LNCAP (cell line): ENCODE data around the gene CDCP1.

Experiments used
- TF ChIP-seq, protein P1 (sequence below): fragments of 450-650 bp; IDR thresholded peaks from 2 replicates; pipeline ENCODE4 v1.5.1; 2017; ENCODE audit warnings: mild to moderate bottlenecking

Gene CDCP1

DNA sequence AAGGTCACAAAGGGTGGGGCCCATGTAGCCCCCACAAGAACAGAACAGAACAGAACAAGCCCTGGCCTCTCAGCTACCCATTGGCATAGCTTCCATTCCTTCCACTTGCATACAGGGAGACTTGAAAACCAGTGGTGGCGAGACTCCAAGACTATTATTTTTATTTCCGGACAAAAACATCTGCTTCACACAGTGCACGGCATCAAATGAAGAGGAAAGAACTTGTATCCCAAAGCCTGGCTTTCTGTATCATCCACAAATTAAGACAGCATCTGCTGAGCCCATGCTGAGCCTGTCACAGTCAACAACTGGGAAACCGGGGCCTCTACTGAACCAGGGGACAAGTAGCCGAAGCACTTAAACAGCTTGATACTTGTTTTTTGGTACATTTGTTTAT, 64.0 kb downstream of the CDCP1 start:
- TF ChIP-seq, protein P1, sequence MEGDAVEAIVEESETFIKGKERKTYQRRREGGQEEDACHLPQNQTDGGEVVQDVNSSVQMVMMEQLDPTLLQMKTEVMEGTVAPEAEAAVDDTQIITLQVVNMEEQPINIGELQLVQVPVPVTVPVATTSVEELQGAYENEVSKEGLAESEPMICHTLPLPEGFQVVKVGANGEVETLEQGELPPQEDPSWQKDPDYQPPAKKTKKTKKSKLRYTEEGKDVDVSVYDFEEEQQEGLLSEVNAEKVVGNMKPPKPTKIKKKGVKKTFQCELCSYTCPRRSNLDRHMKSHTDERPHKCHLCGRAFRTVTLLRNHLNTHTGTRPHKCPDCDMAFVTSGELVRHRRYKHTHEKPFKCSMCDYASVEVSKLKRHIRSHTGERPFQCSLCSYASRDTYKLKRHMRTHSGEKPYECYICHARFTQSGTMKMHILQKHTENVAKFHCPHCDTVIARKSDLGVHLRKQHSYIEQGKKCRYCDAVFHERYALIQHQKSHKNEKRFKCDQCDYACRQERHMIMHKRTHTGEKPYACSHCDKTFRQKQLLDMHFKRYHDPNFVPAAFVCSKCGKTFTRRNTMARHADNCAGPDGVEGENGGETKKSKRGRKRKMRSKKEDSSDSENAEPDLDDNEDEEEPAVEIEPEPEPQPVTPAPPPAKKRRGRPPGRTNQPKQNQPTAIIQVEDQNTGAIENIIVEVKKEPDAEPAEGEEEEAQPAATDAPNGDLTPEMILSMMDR: no peak

DNA sequence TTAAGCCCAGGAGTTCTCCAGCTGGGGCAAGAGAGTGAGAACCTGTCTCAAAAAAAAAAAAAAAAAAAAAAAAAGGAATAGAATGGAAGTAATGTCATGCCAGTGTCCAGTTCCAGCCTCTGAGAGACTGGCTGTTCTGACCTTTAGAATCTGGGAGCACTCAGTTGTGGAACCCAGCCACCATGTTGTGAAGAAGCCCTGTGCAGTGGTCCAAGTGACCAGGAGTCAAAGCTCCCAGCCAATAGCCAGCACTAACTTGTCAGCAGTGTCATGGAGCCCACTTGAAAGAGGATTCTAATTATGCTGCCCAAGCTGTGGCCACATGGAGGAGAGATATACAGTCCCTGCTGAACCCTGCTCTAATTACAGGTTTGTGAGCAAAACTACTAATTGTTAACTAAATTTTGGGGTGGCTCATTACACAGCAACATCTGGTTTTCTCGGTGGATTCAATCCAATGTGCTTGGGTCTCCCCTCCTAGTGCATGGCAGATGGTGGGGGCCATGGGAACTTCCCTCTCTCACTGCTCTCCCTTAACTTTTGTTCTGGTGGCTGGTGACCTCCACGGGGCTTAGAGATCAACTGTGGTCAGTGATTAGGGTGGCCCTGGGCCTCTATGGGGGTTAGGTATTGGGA, 64.6 kb downstream of the CDCP1 start:
- TF ChIP-seq, protein P1: no peak

DNA sequence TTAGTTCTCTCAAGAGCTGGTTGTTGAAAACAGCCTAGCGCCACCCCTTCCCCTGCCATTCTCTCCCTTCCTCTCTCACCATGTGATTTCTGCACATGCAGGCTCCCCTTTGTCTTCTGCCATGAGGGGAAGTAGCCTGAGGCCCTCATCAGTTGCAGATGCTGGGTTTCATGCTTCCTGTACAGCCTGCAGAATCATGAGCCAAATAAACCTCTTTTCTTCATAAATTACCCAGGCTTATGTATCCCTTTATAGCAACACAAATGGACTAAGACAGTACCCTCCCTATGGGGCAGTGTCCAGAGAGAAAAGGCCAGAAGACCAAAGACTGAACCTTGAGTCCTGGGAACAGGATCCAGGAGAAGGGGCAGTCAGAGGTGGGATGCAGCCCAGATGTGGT, 65.4 kb downstream of the CDCP1 start:
- TF ChIP-seq, protein P1: no peak

DNA sequence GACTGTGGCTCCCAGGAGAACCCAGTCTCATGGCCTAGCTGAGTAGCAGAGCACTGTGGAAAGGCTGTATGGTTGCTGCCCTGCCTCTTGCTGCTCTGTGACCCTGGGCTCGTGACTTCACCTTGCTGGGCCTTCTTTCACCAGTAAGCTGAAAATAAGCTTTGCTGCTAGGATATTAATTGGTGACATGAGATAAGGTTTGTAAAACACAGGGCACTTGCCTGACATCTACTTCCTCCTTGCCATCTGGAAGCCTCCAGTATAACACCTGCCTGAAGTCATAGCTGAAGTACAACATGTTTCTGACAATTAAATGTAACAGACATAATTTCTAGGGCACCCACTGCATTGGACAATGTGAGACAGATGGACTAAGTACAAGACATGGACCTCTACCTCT, 66.5 kb downstream of the CDCP1 start:
- TF ChIP-seq, protein P1: no peak

DNA sequence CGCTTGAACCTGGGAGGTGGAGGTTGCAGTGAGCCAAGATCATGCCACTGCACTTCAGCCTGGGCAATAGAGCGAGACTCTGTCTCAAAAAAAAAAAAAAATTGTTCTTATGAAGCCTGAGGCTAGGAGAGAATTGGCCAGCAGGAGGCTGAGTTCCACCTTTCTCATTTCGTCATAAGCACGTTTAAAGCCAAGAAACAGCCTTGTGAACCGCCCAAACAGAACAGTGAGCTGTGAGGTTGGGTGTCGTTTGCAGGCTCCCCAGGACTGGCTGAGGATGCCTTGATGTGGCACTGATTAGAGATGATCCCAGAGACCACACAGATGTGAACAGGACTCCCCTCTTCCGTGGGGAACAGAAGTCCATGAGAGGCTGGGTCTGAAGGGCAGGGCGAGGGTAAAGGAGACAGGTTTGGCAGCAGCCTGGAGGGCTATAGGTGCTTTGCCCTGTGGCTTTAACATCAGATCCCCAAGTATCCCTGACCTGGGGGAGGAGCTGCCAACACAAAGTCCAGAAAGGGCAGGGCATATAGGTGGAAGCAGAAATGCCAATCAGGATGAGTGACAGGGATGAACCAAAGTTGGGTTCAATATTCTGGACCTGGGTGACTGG, 67.2 kb downstream of the CDCP1 start:
- TF ChIP-seq, protein P1: 0 out of 2 replicates have a peak, but pooled peaks have one; percentile 26

DNA sequence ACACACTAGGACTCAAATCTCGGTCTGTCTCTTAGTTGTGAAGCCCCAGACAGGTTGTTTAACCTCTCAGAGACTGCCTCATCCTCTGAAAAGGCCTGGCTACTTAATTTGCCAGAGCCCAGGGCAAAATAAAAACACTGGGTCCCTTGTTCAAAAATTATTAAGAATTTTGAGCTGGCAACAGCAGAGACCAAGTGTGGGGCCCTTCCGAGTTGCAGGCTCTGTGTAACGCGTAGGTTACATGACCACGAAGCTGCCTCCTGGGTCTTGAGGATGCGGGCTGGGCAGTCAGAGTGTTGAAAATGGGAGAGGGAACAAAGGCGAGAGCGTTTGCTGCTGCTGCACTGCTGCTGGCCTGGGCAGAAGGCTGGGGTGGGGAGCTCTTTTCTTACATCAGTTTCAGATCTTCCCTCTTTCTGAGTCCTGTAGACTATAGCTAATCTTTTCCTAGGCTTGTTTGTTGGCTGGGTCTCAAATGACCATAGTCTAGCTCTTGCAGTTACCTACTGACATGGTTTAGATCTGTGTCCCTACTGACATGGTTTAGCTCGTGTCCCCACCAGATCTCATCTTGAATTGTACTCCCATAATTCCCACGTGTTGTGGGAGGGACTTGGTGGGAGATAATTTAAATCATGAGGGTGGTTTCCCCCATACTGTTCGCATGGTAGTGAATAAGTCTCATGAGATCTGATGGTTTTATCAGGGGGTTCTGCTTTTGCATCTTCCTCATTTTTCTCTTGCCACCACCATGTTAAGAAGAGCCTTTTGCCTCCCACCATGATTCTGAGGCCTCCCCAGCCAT, 70.2 kb downstream of the CDCP1 start:
- TF ChIP-seq, protein P1: no peak

DNA sequence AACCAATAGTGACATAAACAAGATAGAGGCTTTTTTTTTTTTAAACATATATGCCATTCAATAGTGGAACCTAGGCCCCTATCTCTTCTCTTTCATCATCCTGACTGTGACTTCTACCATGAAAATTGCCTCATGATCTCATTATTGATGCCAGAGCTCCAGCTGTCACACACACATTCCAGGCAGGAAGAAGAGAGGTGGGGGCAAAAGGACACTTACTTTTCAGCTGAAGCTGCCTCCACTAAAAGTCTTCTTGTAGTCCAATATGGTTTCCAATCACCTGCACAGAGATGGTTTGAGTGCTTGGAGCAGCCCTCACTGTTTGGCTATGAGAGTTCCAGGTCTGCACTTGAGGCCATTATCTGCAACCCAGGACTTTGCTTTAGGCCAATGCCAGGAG, 75.1 kb downstream of the CDCP1 start:
- TF ChIP-seq, protein P1: no peak
